HepG2 (cell line): Measurements from ENCODE around the gene TYW1B.
"Not testable (repeated sequence)": the region's sequence is repeated elsewhere in the genome, so short reads cannot be mapped to it uniquely, and the experiment has no call there.

ENCODE experiments used
- EP300 ChIP-seq, 3 experiments: sonication (generic) in 1 of 3; formaldehyde crosslinking in 1 of 3; IDR thresholded peaks; 2 replicates each; pipeline versions ENCODE4 v1.5.1 to v1.6.1; 2011 to 2020; ENCODE audit warnings: low read depth in 2 of 3, low read length in 2 of 3, borderline replicate concordance in 1 of 3, improper control_type of control experiment in 1 of 3, mild to moderate bottlenecking in 1 of 3, missing genetic modification reagents in 1 of 3, moderate library complexity in 1 of 3
- FOSL1 ChIP-seq: sonication (generic); formaldehyde crosslinking; IDR thresholded peaks from 2 replicates; pipeline ENCODE4 v1.9.0; 2021; ENCODE audit warnings: missing genetic modification reagents, borderline replicate concordance
- HOXD1 ChIP-seq: sonication (generic); formaldehyde crosslinking; IDR thresholded peaks from 2 replicates; pipeline ENCODE4 v1.5.0; 2020; ENCODE audit warnings: missing genetic modification reagents
- JUND ChIP-seq: sonication (generic); formaldehyde crosslinking; IDR thresholded peaks from 2 replicates; pipeline ENCODE4 v1.8.0; 2022; ENCODE audit warnings: mild to moderate bottlenecking, missing genetic modification reagents
- MBNL3 ChIP-seq: fragments of 250-450 bp; sonication (Bioruptor Pico); conservative IDR thresholded peaks from 2 replicates; pipeline ENCODE4 v1.8.0; 2022; ENCODE audit warnings: mild to moderate bottlenecking, inconsistent platforms
- MYNN ChIP-seq: sonication (generic); formaldehyde crosslinking; IDR thresholded peaks from 2 replicates; pipeline ENCODE4 v1.4.0; 2020; ENCODE audit warnings: mild to moderate bottlenecking, low read depth, missing genetic modification reagents
- SSRP1 ChIP-seq: IDR thresholded peaks from 2 replicates; pipeline ENCODE4 v1.6.1; 2016; ENCODE audit warnings: control low read depth
- XRCC5 ChIP-seq: fragments of 200-400 bp; formaldehyde crosslinking; optimal IDR thresholded peaks from 2 replicates; pipeline ENCODE3; 2017; ENCODE audit warnings: mild to moderate bottlenecking, low read length
- ZNF12 ChIP-seq: sonication (generic); formaldehyde crosslinking; IDR thresholded peaks from 2 replicates; pipeline ENCODE4 v1.5.0; 2020; ENCODE audit warnings: missing genetic modification reagents
- ZNF24 ChIP-seq: fragments of 450-650 bp; IDR thresholded peaks from 2 replicates; pipeline ENCODE4 v1.6.1; 2017; ENCODE audit warnings: antibody characterized with exemption, mild to moderate bottlenecking
- ZNF496 ChIP-seq: sonication (generic); formaldehyde crosslinking; IDR thresholded peaks from 2 replicates; pipeline ENCODE4 v1.8.1; 2023; ENCODE audit warnings: mild to moderate bottlenecking, moderate library complexity, missing genetic modification reagents; ENCODE audit not compliant: insufficient replicate concordance
- TF ChIP-seq, protein P1 (sequence below): sonication (generic); formaldehyde crosslinking; IDR thresholded peaks from 2 replicates; pipeline ENCODE4 v1.4.0; 2020; ENCODE audit warnings: mild to moderate bottlenecking, missing genetic modification reagents
- TF ChIP-seq, protein P2 (sequence below): sonication (generic); formaldehyde crosslinking; IDR thresholded peaks from 2 replicates; pipeline ENCODE4 v1.5.0; 2020; ENCODE audit warnings: mild to moderate bottlenecking, missing genetic modification reagents, moderate library complexity
- TF ChIP-seq, protein P3 (sequence below): IDR thresholded peaks from 2 replicates; pipeline ENCODE4 v1.6.1; 2016; ENCODE audit warnings: missing compliant biosample characterization, missing genetic modification reagents, borderline replicate concordance

DNA sequence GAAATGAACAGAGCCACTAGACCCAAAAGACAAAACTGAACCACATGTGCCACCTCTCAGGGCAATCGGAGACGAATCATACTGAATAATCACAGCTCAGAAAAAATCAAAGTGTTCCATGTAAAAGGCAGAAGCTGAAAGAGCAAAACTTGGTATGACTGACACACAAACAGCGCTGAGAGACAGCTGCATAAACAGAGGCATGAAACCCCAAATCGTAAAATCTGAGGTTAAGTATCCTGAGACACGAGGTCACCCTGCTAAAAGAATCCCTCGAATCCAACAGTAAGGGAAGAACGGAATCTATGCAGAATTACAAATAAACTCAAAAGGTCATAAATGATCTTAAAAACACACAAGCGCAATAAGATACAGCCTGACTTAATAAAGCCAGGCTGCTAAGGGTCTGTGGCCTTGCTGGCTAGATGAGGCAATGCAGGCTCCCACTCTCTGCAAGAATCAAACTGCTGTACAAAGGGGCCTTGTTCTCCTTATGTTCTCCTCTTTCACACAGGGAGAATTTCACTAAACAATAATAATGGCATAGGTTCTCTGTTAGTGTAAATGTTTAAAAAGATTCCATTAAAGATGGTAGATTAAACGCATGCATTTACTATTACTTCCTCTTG lies 247.7 kb downstream of the TYW1B start:
- TF ChIP-seq HOXD1; ZNF12 (CRISPR knock-in tag); XRCC5; MYNN; JUND; SSRP1 (CRISPR knock-in tag); FOSL1 (CRISPR knock-in tag); EP300 (IDR thresholded peaks at IDR 0.05; ENCODE audit: low read depth in 2 of 2, low read length in 2 of 2); EP300 (CRISPR knock-in tag; IDR thresholded peaks at IDR 0.05; ENCODE audit: borderline replicate concordance); ZNF496; MBNL3 (CRISPR knock-in tag); ZNF24: not testable (repeated sequence)
- TF ChIP-seq, protein P1, sequence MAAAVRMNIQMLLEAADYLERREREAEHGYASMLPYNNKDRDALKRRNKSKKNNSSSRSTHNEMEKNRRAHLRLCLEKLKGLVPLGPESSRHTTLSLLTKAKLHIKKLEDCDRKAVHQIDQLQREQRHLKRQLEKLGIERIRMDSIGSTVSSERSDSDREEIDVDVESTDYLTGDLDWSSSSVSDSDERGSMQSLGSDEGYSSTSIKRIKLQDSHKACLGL (CRISPR knock-in tag) = not testable (repeated sequence)
- TF ChIP-seq, protein P2, sequence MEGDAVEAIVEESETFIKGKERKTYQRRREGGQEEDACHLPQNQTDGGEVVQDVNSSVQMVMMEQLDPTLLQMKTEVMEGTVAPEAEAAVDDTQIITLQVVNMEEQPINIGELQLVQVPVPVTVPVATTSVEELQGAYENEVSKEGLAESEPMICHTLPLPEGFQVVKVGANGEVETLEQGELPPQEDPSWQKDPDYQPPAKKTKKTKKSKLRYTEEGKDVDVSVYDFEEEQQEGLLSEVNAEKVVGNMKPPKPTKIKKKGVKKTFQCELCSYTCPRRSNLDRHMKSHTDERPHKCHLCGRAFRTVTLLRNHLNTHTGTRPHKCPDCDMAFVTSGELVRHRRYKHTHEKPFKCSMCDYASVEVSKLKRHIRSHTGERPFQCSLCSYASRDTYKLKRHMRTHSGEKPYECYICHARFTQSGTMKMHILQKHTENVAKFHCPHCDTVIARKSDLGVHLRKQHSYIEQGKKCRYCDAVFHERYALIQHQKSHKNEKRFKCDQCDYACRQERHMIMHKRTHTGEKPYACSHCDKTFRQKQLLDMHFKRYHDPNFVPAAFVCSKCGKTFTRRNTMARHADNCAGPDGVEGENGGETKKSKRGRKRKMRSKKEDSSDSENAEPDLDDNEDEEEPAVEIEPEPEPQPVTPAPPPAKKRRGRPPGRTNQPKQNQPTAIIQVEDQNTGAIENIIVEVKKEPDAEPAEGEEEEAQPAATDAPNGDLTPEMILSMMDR (CRISPR knock-in tag) = not testable (repeated sequence)
- TF ChIP-seq, protein P3, sequence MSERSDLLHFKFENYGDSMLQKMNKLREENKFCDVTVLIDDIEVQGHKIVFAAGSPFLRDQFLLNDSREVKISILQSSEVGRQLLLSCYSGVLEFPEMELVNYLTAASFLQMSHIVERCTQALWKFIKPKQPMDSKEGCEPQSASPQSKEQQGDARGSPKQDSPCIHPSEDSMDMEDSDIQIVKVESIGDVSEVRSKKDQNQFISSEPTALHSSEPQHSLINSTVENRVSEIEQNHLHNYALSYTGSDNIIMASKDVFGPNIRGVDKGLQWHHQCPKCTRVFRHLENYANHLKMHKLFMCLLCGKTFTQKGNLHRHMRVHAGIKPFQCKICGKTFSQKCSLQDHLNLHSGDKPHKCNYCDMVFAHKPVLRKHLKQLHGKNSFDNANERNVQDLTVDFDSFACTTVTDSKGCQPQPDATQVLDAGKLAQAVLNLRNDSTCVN (CRISPR knock-in tag) = not testable (repeated sequence)
